SK-N-MC (cell line): ENCODE measurements around the gene NRP1.
A peak's percentile ranks its signal among the peaks of the same experiment; 100 is the strongest.

Experiments used
- DNase-seq: peaks from one replicate; pipeline ENCODE4 v3.0.0-alpha.2; 2011; ENCODE audit warnings: low read depth, low spot score
- H3K27ac ChIP-seq: fragments of 200-600 bp; sonication (generic); 2 replicates; pipeline ENCODE4 v1.5.1; 2016; ENCODE audit warnings: mixed run types
- H3K36me3 ChIP-seq: fragments of 200-600 bp; sonication (generic); 2 replicates; pipeline ENCODE4 v1.6.1; 2017; ENCODE audit warnings: antibody characterized with exemption, low read length, mixed read lengths; ENCODE audit not compliant: insufficient read depth
- H3K4me3 ChIP-seq: fragments of 200-600 bp; sonication (generic); 2 replicates; pipeline ENCODE4 v1.5.1; 2016
- H3K9ac ChIP-seq: fragments of 200-600 bp; sonication (generic); 2 replicates; pipeline ENCODE4 v1.8.0; 2017; ENCODE audit warnings: mixed run types, mixed read lengths; ENCODE audit not compliant: insufficient read length
- H3K9me3 ChIP-seq: fragments of 200-600 bp; sonication (generic); 2 replicates; pipeline ENCODE4 v1.6.1; 2017; ENCODE audit warnings: low read depth, mild to moderate bottlenecking, antibody characterized with exemption, low read length, moderate library complexity, mixed read lengths
- EZH2 ChIP-seq: fragments of 200-600 bp; sonication (generic); IDR thresholded peaks from one replicate; pipeline ENCODE4 v1.6.1; 2017; ENCODE audit warnings: antibody characterized with exemption
- FOXP2 ChIP-seq: optimal IDR thresholded peaks from 2 replicates; pipeline ENCODE3; 2011; ENCODE audit warnings: mild to moderate bottlenecking, moderate library complexity; ENCODE audit not compliant: insufficient read depth; ENCODE audit errors: extremely low read length, control extremely low read depth
- POLR2AphosphoS5 ChIP-seq: IDR thresholded peaks from 2 replicates; pipeline ENCODE4 v1.6.1; 2012; ENCODE audit warnings: mild to moderate bottlenecking, low read depth, low read length, borderline replicate concordance

Gene NRP1

DNA sequence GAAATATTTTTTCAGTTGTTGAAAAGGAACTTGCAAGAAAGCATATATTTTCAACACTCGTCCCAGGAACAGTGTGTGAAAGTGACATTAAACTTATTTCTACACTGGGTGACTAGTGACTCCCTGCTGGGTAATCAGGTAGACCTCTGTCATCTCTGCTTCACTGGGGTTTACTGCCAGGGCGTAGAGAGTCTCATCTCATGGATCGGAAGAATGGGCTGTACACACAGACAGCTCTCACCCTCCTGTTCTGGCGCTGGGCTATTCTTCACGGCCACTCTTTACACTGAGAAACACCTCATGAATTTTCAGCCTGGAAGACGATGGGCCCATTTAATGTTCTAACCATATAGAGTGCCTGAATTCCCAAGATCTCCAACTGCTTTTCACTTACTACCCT lies 36.4 kb downstream of the NRP1 start:
- Histone ChIP-seq H3K9ac (no peak overlapping the region), H3K36me3 (no peaks in the 10 kb centered on the region), H3K27ac (no peak overlapping the region), H3K4me3 (no peak overlapping the region), H3K9me3 (no peaks in the 10 kb centered on the region)
- DNase-seq, result no peak
- TF ChIP-seq FOXP2 (no peak), EZH2 (no peak), POLR2AphosphoS5 (no peak)

DNA sequence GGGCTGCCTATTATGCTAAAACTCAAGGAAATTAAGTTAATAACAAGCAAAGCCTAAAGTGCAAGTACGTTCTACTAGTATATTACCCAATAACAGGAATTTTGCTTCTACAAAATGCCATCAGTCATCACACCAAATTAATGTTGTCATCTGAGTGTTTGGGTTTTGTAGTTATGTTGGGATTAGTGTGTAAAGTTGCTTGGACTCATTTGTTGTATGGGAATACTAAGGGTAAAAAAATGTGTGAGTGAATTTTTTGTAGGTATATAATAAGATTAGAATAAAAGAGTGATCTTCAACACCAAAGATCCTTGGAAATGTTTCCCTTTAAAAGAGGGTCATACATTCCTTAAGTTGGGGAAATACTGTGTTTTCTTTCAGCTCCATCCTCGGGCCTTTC lies 38.6 kb downstream of the NRP1 start:
- Histone ChIP-seq H3K9me3 (no peaks in the 10 kb centered on the region), H3K27ac (no peak overlapping the region), H3K36me3 (no peaks in the 10 kb centered on the region), H3K4me3 (no peak overlapping the region), H3K9ac (no peak overlapping the region)
- TF ChIP-seq FOXP2 (no peak), POLR2AphosphoS5 (no peak), EZH2 (no peak)
- no peak for DNase-seq

DNA sequence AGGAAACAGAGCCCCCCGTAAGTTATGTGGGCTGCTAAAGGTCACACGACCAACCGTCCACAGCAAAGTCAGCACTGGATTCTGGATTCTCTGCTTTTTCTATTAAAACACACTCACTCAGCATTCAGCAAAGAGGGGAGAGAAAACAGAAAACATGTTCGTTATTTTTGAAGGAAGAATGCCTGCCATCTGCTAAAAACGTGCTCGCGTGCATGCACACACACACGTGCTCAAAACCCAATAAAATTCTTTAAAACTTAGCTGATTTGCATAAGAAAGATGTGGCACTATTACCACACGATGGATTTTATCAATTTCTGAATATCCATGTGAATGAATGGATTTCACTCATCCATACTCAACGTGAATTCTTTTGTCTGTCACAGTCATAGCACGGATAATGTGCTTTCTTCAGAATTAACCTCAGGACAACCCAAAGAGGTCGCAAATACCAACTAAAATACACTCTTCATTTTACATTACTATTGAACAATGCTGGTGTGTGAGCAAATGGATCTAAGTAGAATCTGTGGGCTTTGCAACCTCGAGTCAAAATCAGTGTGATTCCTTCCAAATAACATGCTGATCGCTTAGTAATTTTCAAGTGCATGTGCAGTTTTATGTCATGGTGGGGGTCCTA lies 40.8 kb downstream of the NRP1 start:
- Histone ChIP-seq H3K9me3 (no peaks in the 10 kb centered on the region), H3K4me3 (no peak overlapping the region), H3K27ac (no peak overlapping the region), H3K9ac (no peak overlapping the region), H3K36me3 (no peaks in the 10 kb centered on the region)
- TF ChIP-seq POLR2AphosphoS5 (no peak), FOXP2 (no peak), EZH2 (no peak)
- no peak for DNase-seq

DNA sequence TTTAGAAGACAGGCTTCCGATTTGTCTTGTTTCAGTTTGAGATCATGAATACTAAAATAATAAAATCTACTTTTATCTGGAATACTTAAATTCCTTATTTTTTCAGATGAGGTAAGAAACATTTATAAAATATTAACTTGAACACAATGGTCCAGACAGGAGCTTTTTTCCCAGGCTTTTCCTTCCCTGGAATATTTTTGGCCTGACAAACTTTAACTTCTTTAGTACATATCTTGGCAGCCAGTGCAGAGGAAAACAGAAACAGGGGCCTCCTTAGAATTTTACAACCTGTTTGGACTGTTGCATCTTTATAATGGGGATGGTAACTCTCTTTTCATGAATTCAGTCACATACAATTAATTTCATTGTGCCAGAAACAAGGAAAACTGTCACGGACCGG lies 41.4 kb downstream of the NRP1 start:
- no peak for DNase-seq
- Histone ChIP-seq H3K27ac (no peak overlapping the region), H3K36me3 (no peaks in the 10 kb centered on the region), H3K9me3 (no peaks in the 10 kb centered on the region), H3K9ac (no peak overlapping the region), H3K4me3 (no peak overlapping the region)
- TF ChIP-seq POLR2AphosphoS5 (no peak), EZH2 (no peak), FOXP2 (no peak)

DNA sequence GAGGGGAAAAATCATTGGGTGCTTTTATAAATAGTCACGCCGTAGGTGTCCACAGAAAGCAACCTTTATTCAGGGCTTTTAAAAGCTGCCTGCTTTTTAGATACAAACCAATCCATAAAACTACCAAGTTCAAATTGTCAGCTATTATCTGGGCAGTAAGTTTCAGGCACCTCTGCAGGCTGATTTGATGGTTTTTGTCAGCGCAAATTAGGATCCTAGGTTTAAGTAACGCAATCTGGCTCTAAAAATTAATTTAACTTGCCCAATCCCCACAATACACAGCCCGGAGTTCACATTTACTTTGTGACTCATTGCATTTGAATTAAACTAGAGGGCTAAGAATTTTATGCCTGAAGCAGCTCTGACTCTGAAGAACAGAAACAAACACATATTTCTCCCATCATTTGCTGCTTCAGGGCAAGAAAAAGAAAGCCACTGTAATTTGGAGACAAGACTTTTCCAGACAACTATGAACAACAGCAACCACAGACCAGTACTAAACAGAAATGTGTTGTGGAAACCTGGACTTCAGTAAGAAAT lies 43.3 kb downstream of the NRP1 start:
- no peaks in the 10 kb centered on the region for H3K9me3 ChIP-seq
- DNase-seq, result no peak
- peak overlapping the region; percentile 57 for H3K4me3 ChIP-seq
- H3K9ac ChIP-seq, result peak overlapping the region; percentile 6
- peak overlapping the region; percentile 78 for H3K27ac ChIP-seq
- no peaks in the 10 kb centered on the region for H3K36me3 ChIP-seq
- TF ChIP-seq EZH2, result no peak
- TF ChIP-seq FOXP2, result no peak
- TF ChIP-seq POLR2AphosphoS5, result no peak

DNA sequence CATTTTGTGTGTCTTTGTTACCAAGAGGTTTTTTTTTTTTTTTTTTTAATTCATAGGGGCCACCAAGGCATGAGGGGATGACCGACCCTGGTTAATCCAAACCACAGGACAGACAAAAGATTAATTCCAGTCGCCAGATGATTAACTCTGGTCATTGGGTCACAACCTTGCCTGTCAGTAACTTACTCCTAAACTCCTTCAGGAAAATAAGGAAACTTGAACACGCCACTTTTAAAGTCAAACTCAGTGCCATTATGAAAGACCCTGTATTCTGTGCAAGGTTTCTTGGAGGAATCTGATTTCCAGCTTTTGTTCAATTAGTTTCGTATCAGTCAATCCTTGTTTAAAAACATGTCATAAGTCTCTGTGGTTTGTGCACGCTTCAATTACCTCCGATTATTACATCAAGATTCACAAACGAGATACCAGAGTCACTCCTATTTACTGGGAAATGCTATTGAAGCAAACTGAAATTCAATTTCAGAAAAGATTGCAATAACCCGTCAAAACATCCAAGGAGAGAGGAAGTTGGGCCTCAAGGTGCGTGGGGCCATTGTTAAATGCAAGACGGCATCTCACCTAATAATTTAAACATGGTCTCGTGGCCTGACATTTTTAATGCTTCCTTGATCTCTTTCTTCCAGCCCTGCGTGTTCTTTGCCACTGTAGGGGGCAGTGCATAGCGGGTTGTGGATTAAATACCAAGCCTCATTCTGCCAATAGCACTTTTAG lies 44.0 kb downstream of the NRP1 start:
- peak overlapping the region; percentile 57 for H3K4me3 ChIP-seq
- peak overlapping the region; percentile 78 for H3K27ac ChIP-seq
- no peak overlapping the region for H3K9ac ChIP-seq
- no peaks in the 10 kb centered on the region for H3K36me3 ChIP-seq
- TF ChIP-seq FOXP2 (no peak), EZH2 (no peak), POLR2AphosphoS5 (no peak)
- H3K9me3 ChIP-seq, result no peaks in the 10 kb centered on the region
- no peak for DNase-seq

DNA sequence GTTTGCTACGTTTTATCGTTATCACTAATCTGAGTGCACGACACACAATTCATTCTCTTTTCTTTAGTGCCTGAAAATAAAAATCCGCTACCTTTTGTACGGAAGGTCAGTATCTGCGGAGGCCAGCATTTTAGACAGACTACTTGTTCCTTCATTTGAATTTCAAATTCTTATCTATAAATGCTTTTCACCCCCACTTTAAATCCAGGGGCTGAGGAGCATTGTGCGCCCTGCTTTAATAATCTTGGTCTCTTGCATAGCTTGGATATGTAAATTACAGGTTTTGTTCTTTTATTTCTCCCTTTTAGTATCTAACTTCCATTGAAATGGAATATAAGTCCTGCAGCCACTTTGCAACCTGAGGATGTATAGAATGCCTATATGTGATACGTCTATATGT lies 44.7 kb downstream of the NRP1 start:
- TF ChIP-seq EZH2 (no peak), POLR2AphosphoS5 (no peak), FOXP2 (no peak)
- H3K9ac ChIP-seq, result no peak overlapping the region
- DNase-seq, result no peak
- H3K4me3 ChIP-seq, result no peak overlapping the region
- no peaks in the 10 kb centered on the region for H3K9me3 ChIP-seq
- no peak overlapping the region for H3K27ac ChIP-seq
- H3K36me3 ChIP-seq, result no peaks in the 10 kb centered on the region

DNA sequence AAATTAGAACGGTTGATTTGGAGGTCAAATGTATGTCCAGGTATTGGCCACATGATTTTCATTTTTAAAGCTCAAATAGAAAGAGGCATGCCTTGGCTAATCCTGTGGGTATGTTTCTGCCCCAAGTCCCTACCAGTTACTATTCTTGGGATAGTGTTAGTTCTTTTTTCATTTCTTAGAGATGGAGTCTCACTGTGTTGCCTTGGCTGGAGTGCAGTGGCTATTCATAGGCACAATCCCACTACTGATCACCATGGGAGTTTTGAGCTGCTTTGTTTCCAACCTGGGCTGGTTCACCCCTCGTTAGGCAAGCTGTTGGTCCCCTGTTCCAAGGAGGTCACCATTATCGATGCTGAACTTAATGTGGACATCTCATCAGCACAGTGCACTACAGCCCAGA lies 46.3 kb downstream of the NRP1 start:
- no peaks in the 10 kb centered on the region for H3K36me3 ChIP-seq
- H3K9me3 ChIP-seq, result no peaks in the 10 kb centered on the region
- no peak overlapping the region for H3K4me3 ChIP-seq
- H3K27ac ChIP-seq, result no peak overlapping the region
- H3K9ac ChIP-seq, result no peak overlapping the region
- no peak for DNase-seq
- TF ChIP-seq POLR2AphosphoS5 (no peak), EZH2 (no peak), FOXP2 (no peak)

DNA sequence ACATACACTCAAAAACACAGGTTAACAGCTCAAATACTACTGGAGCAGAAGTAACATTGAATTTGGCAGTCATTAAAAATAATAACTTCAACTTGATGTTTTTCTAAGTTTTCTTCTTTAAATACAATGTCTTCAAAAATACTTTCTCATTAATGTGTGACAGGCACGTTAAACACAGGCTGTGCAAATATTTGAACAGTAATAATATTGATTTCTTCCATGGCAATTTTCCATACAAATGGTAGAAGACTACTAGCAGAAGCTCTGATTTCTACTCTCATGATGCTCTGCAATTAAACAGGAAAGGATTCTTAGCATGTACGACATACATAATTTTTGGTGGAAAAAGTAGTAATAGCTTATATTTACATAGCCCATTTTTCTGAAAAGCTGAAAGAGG lies 47.4 kb downstream of the NRP1 start:
- no peak overlapping the region for H3K9ac ChIP-seq
- no peaks in the 10 kb centered on the region for H3K9me3 ChIP-seq
- no peak for DNase-seq

More for the DNA sequence above, 47.4 kb downstream of the NRP1 start:
- TF ChIP-seq FOXP2 (no peak), EZH2 (no peak), POLR2AphosphoS5 (no peak)
- Histone ChIP-seq H3K27ac (no peak overlapping the region), H3K36me3 (no peaks in the 10 kb centered on the region), H3K4me3 (no peak overlapping the region)
